HG03354 (cell line): Measurements from ENCODE around the gene SLC26A3.
A peak's percentile ranks its signal among the peaks of the same experiment; 100 is the strongest.

ENCODE experiments used
- ATAC-seq: cut with Tn5 transposase; IDR thresholded peaks from one replicate; pipeline ENCODE4 v1.9.1; 2021; ENCODE audit warnings: mild to moderate bottlenecking; ENCODE audit not compliant: unreplicated experiment, poor library complexity, severe bottlenecking

Gene SLC26A3

DNA sequence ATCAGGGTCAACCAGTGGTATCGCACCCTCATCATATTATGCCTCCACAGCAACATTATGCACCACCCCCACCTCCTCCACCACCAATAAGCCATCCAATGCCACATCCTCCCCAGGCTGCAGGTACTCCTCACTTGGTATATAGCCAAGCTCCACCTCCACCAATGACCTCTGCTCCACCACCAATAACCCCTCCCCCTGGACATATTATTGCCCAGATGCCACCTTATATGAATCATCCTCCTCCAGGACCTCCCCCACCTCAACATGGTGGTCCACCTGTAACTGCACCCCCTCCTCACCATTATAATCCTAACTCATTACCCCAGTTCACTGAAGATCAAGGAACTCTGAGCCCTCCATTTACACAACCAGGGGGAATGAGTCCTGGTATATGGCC lies 44.4 kb downstream of the SLC26A3 start:
- ATAC-seq, result no peak

DNA sequence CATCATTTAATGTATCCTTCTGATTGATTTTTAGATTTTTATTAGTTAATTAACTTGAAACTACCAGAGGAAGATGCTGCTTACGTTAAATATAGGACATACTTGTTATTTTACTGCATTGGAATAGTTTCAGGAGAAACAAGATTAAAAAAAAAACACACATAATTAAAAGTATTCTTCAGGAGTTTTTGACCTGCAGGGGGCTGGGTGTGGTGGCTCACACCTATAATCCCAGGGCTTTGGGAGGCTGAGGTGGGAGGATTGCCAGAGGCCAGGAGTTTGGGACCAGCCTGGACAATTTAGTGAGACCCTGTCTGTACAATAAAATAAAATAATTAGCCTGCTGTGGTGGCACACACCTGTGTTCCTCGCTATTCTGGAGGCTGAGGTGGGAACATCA lies 48.4 kb downstream of the SLC26A3 start:
- ATAC-seq, result no peak

DNA sequence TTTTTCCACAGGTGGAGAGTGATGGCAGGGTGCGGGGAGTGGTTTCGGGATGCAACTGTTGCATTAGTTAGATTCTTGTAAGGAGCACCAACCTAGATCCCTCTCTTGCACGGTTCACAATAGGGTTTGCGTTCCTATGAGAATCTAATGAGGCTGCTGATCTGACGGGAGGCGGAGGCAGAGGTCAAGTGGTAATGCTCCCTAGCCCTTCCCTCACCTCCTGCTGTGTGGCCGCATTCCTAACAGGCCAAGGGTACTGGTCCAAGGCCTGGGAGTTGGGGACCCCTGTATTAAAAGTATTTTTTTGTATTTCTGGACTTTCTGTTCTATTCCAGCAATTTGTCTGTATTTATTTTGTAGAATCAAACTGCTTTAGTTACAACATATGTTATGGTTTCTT lies 51.9 kb downstream of the SLC26A3 start:
- ATAC-seq, result no peak

DNA sequence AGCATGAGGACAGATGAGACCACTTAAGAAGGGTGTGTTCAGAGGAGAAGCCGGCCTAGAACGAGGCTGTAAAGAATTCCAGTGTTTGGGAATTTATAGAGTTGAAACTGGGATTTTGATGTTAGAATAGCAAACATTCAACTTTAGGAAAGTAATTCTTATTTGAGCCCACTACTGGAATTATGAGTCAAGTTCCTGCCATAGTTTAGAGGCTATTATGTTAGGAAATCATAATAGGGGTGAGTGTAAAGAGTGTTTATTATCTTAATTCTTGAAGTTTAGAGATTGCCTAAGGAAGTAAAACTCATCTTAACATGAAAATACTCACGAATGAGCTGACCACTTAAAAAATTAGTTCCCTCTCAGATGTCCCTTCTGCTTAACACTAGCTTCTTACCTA lies 57.0 kb downstream of the SLC26A3 start:
- no peak for ATAC-seq

DNA sequence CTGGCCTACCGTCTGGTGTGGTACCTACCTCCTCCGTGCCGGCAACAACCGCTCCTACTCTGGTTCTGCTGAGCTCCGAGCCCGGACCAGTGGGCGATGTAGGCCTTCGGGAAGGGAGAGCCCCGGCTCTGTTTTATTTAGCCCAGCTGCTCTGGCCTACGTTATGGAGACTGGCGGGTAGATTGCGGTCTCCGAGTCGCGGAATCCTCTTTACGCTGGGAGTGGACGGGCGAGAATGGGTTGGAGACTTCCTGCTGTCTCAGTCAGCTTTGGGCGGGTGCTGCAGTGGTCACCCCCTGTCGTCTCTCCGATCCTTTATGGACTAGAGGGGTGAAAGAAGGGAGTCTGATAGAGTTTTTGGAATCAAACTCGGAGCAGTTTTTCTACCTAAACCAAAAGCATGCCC lies 58.7 kb downstream of the SLC26A3 start:
- peak; percentile 45 for ATAC-seq

DNA sequence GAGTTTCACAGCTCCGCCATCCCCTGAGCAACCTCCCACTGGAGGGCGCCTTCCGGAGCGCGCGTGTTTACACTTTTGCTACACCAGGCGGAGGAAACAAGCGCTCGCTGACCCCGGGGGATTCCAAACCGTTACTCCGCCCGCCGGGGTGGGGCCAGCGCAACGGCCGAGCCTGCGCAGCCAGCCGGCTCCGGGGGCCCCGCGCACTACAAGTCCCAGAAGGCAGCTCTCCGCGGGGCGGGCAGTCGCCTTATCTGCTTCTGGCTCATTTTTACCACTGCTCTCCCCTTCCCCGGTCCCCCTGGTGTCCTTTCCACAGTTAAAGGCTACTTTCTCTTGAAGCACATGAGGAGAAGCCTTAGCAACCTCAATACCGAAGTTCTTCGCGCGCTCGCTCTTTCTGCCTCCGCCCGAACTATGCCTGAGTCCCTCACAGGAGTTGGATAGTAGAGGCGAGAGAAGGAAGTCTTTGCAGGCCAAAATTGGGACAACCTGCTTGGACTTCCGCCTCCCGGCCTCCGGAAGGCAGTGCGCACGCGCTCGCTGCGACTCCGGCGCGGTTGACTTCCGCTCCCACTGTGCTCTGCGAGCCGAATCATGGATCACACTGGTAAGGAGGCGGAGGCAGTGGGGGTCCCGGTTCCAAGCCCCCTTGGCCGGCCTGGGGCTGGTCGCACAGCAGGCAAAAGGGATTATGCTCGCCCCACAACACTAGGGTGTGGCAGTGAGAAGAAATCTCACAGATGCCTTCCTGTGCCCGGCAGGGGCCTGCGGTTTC lies 59.3 kb downstream of the SLC26A3 start, which contains the start of gene CBLL1:
Gene CBLL1, plus strand, starts transcription at position 576 of the 778 bp plus-strand sequence. Its CDS starts 22 bp downstream, at position 598.
- ATAC-seq, result peak; percentile 90

DNA sequence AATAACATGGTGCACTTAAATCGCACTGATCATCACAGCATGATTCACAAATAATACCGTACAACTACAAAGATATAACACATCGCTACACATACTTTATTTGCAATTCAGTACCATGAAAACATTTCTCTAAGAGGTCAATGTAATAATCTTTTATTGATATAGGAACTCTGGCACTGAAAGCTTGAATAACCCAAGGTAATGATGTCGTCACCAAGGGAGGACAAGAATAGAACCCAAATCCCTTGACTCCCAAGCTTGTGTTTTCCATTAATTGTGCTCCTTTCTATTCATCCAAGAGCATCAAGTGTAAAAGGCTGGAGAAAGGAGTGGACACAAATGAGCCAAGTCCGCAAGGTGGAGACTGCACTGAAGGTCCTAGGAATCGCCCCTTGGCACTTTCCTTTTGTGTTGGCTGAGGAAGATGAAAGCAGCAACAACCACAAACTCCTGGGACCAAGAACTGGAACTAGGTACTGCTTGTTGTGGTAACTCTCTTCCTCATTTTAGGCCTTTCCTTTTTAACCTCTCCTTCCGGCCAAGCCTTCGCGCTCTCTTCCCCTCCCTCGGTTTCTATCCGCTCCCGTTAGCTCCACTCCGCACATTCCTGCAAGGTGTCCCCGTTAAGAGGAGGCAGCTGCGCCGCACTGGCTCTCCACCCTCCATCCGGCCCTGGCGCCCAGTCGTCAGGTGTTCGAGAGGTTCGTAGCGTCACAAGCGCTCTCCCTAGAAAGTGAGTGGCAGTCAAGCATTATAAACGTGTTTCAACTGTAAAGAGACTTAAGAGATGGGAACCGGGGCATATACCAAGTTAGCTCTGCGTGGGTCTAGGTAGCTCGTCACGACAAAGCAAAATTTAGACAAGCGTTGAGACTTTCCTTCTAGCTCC lies 60.1 kb downstream of the SLC26A3 start:
- ATAC-seq, result peak; percentile 48

DNA sequence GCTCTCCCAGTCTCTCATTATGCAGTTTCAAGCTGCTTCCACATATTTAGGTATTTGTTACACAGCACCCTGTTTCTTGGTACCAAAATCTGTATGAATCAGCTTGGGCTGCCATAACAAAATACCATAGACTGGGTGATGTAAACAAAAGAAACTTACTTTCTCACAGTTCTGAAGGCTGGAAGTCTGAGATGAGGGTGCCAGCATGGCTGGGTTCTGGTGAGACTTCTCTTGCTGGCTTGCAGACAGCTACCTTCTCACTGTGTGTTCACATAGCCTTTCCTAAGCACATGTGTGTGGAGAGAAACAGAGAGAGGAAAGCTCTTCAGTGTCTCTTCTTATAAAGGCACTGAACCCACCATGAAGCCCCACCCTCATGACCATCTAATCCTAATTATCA lies 74.7 kb downstream of the SLC26A3 start:
- no peak for ATAC-seq

DNA sequence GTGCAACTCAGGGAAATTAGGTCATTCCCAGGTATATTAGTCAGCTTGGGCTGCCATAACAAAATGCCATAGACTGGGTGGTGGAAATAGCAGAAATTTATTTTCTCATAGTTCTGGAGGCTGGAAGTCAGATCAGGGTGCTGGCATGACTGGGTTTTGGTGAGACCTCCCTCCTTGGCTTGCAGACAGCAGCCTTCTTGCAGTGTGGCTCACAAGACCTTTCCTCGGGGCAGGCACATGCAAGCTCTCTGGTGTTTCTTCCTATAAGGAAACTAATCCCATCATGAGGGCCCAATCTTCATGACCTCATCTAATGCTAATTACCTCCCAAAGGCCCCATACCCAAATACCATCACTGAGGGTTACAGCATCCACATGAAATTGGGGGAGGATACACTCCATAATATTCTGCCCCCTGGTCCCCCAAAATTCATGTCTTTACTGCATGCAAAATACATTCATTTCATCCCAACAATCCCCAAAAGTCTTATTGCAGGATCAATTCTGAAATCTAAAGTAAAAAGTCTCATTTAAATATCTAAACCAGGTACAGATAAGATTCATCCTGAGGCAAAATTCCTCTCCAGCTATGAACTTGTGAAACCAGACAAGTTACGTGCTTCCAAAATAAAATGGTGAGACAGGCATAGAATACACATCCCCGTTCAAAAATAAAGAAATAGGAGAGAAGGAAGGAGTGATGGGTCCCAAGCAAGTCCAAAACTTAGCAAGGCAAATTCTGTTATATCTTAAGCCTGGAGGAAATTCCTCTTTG lies 76.5 kb downstream of the SLC26A3 start:
- no peak for ATAC-seq

DNA sequence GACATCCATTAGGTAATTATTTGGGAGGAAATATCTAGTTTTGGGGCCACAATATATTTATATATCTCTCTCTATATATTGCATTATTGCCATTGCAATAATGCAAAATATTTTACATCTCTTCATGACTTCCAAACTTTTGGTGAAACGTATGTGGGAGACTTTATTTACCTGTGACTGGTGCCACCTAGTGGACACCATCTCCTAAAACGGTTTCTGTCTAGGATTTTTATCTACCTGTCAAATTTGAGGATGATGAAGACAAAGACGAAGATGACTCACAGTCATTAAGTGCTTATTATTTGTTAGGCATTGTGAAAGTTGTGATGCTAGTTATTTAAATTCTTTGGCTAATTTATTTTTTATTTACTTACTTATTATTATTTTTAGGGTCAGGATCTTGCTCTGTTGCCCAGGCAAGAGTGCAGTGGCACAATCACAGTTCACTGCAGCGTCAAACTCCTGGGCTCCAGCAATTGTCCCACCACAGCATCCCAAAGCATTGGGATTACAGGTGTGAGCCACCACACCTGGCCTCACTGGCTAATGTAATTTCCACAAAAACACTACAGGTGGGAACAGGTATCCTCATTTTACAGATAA lies 77.8 kb downstream of the SLC26A3 start:
- no peak for ATAC-seq

DNA sequence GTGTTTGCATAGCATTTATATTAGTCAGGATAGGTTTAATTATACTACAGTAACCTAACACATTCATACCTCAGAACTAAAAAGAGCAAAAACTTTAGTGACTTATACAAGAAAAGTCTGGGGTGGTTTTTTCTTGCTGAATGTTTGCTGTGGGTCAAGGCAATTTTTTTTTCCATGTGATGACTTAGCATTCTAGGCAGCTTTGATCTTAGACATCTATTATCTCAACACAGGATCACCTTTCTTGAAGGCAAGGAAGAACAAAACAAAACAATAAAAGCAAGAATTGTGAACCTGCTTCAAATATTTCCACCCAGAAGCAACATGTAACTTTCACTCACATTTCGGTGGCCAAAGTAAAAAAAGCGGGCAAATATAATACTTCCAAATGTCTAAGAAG lies 79.8 kb downstream of the SLC26A3 start:
- no peak for ATAC-seq

DNA sequence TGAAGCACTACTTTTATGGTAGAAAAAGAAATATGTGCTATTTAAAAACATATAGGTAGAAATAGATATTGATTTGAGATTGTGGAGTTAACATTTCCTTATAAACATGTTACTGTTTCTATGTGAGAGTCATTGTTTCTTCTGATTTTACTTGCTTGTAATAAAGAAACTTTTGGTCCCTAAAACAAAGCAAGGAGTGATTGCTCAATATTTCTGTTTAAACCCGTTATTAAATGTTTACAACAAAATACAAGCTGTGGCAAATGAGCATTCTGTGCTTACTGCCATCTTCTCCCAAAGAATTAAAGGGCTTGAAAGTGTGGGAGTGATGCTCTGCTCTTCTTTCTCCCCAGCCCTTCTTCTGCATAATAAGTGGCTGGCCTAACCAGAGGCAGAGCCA lies 81.7 kb downstream of the SLC26A3 start:
- no peak for ATAC-seq

DNA sequence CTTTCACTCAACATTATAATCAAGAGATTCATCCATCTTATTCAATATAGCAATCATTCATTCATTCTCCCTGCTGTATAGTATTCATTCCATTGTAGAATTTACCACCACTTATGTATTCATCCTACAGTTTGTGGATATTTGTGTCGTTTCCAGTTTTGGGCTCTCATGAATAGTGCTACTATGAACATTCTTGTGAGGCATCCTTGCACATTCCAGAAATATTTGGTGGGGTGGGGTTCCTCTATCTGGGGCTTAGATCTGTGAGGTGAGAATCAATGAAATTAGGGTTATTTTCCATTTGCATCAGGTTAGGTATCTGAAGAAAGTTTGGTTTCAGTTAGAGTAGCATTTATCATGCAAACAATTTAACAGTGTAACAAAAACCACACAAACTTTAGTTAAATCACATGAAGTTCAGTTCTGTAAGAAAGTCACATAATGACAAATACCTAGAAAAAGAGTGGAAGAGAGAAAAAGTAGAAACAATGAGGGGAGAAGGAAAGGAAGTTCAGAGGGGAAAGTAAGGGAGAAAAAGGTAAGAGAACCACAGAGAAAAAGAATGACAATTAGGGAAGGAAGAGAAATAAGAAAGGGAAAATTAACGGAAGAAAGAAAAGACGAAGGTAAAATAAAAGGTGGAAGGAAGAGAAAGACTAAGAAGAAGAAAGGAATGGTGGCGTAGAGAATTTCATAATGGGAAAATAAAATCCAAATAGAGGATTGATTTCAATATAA lies 84.4 kb downstream of the SLC26A3 start:
- no peak for ATAC-seq

DNA sequence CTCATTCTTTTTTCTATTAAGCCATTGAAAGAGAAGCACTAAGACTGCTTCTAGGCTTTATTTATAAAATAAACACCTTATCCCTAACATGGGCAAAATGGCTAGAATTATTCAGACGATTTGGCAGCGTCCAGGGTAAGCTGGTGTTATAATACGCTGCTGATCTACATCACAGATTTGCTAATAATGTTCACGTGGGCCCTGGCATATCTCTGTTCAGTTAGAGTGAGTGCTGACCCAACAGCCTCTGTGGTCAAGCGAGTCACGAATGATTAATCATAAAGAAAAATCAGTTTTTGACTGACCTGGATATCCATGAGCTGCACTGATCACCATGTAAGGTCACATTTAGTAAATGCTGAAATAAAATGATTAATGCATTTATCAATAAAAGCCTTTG lies 87.5 kb downstream of the SLC26A3 start:
- ATAC-seq, result no peak
